GM12878 (cell line): ENCODE measurements around the gene ATP1A3. TPM values are rescaled to one million over a fixed set of nuclear protein-coding genes. Genes with fewer than 3 reads are reported as not detected.

Source experiments
- ATAC-seq: fragments of 200-7000 bp; cut with Tn5 transposase; 3 replicates; pipeline ENCODE4 v1.9.1; 2020; ENCODE audit warnings: mild to moderate bottlenecking, moderate library complexity
- BruUV-seq: library from RNA; stranded (reverse); fragments of 400-500 nt; replicated peaks from 2 replicates; lab custom pipeline; 2021; lab: Mats Ljungman, UMichigan
- CTCF ChIA-PET: fragments of 300-600 bp; sonication (Branson Sonifier 250); formaldehyde crosslinking; extraction: SDS; loops from one replicate; lab custom pipeline; 2021; ENCODE audit warnings: inconsistent platforms; lab: Yijun Ruan, JAX
- POLR2A ChIA-PET: fragments of 350-600 bp; formaldehyde crosslinking; extraction: SDS; loops from one replicate; lab custom pipeline; 2021; ENCODE audit warnings: inconsistent platforms; lab: Charles Lee
- RAD21 ChIA-PET: fragments of 300-600 bp; sonication (Branson Sonifier 250); formaldehyde crosslinking; loops from one replicate; lab custom pipeline; 2023; ENCODE audit warnings: antibody characterized with exemption; ENCODE audit not compliant: unreplicated experiment; lab: Charles Lee
- SMC1A ChIA-PET: fragments of 300-600 bp; sonication (Branson Sonifier 250); formaldehyde crosslinking; loops from one replicate; lab custom pipeline; 2023; ENCODE audit not compliant: unreplicated experiment, uncharacterized antibody; lab: Charles Lee
- DNase-seq: peaks from one replicate; pipeline ENCODE4 v3.0.0-alpha.2; 2011; ENCODE audit warnings: low read depth, low spot score
- FAIRE-seq: peaks from 3 replicates; lab custom pipeline; 2011; peaks lifted over from hg19 to GRCh38; lab: Jason Lieb, UNC
- H2AFZ ChIP-seq: 2 replicates; pipeline ENCODE4 v1.6.0; 2011; ENCODE audit warnings: low read depth, low read length, control low read depth; ENCODE audit not compliant: control insufficient read depth
- H3K27ac ChIP-seq: 2 replicates; pipeline ENCODE4 v1.5.1; 2011; ENCODE audit warnings: control low read depth; ENCODE audit not compliant: control insufficient read depth, insufficient read depth
- H3K27me3 ChIP-seq, 2 experiments: replicated peaks in 1 of 2; 2 replicates each; pipeline versions ENCODE4 v1.6.0 to v1.6.1; 2011; ENCODE audit warnings: low read length in 1 of 2; ENCODE audit not compliant: control insufficient read depth in 2 of 2, insufficient read depth in 2 of 2
- H3K36me3 ChIP-seq, 2 experiments: 2 replicates each; pipeline ENCODE4 v1.5.1; 2011; ENCODE audit warnings: low read length in 1 of 2; ENCODE audit not compliant: control insufficient read depth in 2 of 2, insufficient read depth in 2 of 2
- H3K4me1 ChIP-seq: 2 replicates; pipeline ENCODE4 v1.6.1; 2011; ENCODE audit warnings: mild to moderate bottlenecking, low read length, moderate library complexity, mixed read lengths; ENCODE audit not compliant: control insufficient read depth, insufficient read depth
- H3K4me2 ChIP-seq: 2 replicates; pipeline ENCODE4 v1.6.0; 2011; ENCODE audit warnings: control low read depth; ENCODE audit not compliant: control insufficient read depth, insufficient read depth
- H3K4me3 ChIP-seq: fragments of 200-600 bp; sonication (generic); 2 replicates; pipeline ENCODE4 v1.5.1; 2016
- H3K79me2 ChIP-seq: 2 replicates; pipeline ENCODE4 v1.6.0; 2011; ENCODE audit warnings: low read length; ENCODE audit not compliant: control insufficient read depth, insufficient read depth
- H3K9ac ChIP-seq: 2 replicates; pipeline ENCODE4 v1.8.0; 2011; ENCODE audit warnings: low read length, control low read depth, mixed read lengths; ENCODE audit not compliant: control insufficient read depth, insufficient read depth
- H3K9me3 ChIP-seq: replicated peaks from 3 replicates; pipeline ENCODE4 v1.5.1; 2011; ENCODE audit warnings: mild to moderate bottlenecking, low read length; ENCODE audit not compliant: control insufficient read depth, insufficient read depth
- H4K20me1 ChIP-seq: 2 replicates; pipeline ENCODE4 v1.6.0; 2011; ENCODE audit not compliant: control insufficient read depth, insufficient read depth
- BHLHE40 ChIP-seq, 2 experiments: fragments of 450-650 bp in 1 of 2; IDR thresholded peaks; 2 replicates each; pipeline ENCODE4 v1.6.1; 2011 to 2017; ENCODE audit warnings: low read depth in 2 of 2, borderline replicate concordance in 1 of 2, improper control_type of control experiment in 1 of 2, low read length in 1 of 2, mild to moderate bottlenecking in 1 of 2
- MAX ChIP-seq: IDR thresholded peaks from 2 replicates; pipeline ENCODE4 v1.6.1; 2012; ENCODE audit warnings: low read depth, low read length, improper control_type of control experiment
- MLLT1 ChIP-seq: fragments of 450-650 bp; IDR thresholded peaks from 2 replicates; pipeline ENCODE4 v1.6.1; 2016; ENCODE audit warnings: mild to moderate bottlenecking
- SPI1 ChIP-seq: IDR thresholded peaks from 2 replicates; pipeline ENCODE4 v1.6.1; 2011; ENCODE audit warnings: low read depth, mild to moderate bottlenecking, low read length, moderate library complexity, borderline replicate concordance; ENCODE audit not compliant: insufficient read depth
- TARDBP ChIP-seq: IDR thresholded peaks from 2 replicates; pipeline ENCODE4 v1.6.1; 2016; ENCODE audit warnings: borderline replicate concordance
- whole genome bisulfite sequencing: methylation state at CpG from one replicate; pipeline ENCODE4 v1.1.6; 2016; ENCODE audit warnings: low lambda C conversion rate; ENCODE audit not compliant: insufficient replicate concordance, insufficient coverage; ENCODE audit errors: missing lambda C conversion rate; 5-methylcytosine and 5-hydroxymethylcytosine counted together
- in situ Hi-C: fragments of 300-500 bp; cut with MboI; formaldehyde crosslinking; loops from 9 replicates; pipeline ENCODE4 v1.14.3; 2018; ENCODE audit warnings: mixed read lengths
- intact Hi-C: fragments of 100-400 bp; cut with micrococcal nuclease; formaldehyde crosslinking; loops from one replicate; pipeline ENCODE4 v1.14.2; 2022; ENCODE audit not compliant: unreplicated experiment
- polyA plus RNA-seq, 11 experiments: library from polyadenylated mRNA; depleted of rRNA in 4 of 11; unstranded in 6 of 11; stranded (reverse) in 5 of 11; fragments of >200 nt; fragmentation: Nextera tagmentation in 4 of 11; fragmentation: Illumina TruSeq in 1 of 11; extraction: Ambion mirVana in 4 of 11; extraction: Trizol in 1 of 11; gene quantifications; 1 replicate in 1 of 11; 2 replicates in 10 of 11; pipeline versions ENCODE4 v1.2.1 to v1.2.3, GENCODE V29; 2011 to 2016; ENCODE audit warnings: inconsistent platforms in 2 of 11, missing spikeins in 2 of 11, low read depth in 1 of 11
- total RNA-seq, 4 experiments: library from RNA; depleted of rRNA in 3 of 4; stranded (reverse); fragments of >200 nt in 3 of 4; fragmentation: Illumina TruSeq in 1 of 4; extraction: Trizol in 1 of 4; gene quantifications; 2 replicates each; pipeline versions ENCODE4 v1.2.1 to v1.2.3, GENCODE V29; 2013 to 2021

ATP1A3 gene
- total and polyA plus RNA-seq, 10 of the 15 experiments (the other 5 are each of a cell fraction or from before 2014, with no cell fraction given): 0.17 to 0.86 (median 0.32) TPM; not detected in 2

- no peaks in the 10 kb centered on the region for H3K79me2 ChIP-seq
- H2AFZ ChIP-seq: no peak overlapping the region
- in situ Hi-C loops (loop anchor here (25.0 kb wide), 1 partner anchor 1832 kb away; the partner anchor contains the start of gene SMG9), intact Hi-C loops (no loop called here)
- H3K9me3 ChIP-seq: no peaks in the 10 kb centered on the region
- FAIRE-seq (no peak), ATAC-seq (no peak), DNase-seq (no peak)
- no peak overlapping the region for H3K4me3 ChIP-seq
- peaks cover 23% of the 10 kb centered on the region for H3K4me1 ChIP-seq
- no peaks in the 10 kb centered on the region for H4K20me1 ChIP-seq
- no peaks in the 10 kb centered on the region for H3K36me3 ChIP-seq
- CTCF ChIA-PET: interaction anchor here (1.1 to 1.3 kb wide), 3 partner anchors 45 to 137 kb away, joined by 3 to 4 read pairs (median 4); no protein-coding TSS in a partner anchor
- peaks cover 11 to 16% of the 10 kb centered on the region in 2 experiments for H3K27me3 ChIP-seq
- no TSS peak for BruUV-seq
- RAD21 ChIA-PET: interaction anchor here (1.0 to 1.3 kb wide), 2 partner anchors 57 to 70 kb away, joined by 3 to 5 read pairs; partner anchors contain the start of gene RPS19
- no peak overlapping the region for H3K4me2 ChIP-seq
- SMC1A ChIA-PET: interaction anchor here (1.3 kb wide), 1 partner anchor 43 kb away, joined by 3 read pairs; no protein-coding TSS in a partner anchor
- WGBS: 44% methylated on average over 7 of the region's 7 CpGs
- no peak overlapping the region for H3K27ac ChIP-seq
- H3K9ac ChIP-seq: no peak overlapping the region
- TF ChIP-seq MAX (no peak), MLLT1 (no peak), BHLHE40 (IDR thresholded peaks at IDR 0.05; ENCODE audit: borderline replicate concordance in 1 of 2, low read depth in 2 of 2, low read length in 1 of 2) (peak; percentile 27 to 71; a peak in 1 of 4 replicates), TARDBP (no peak), SPI1 (peak; percentile 56; the same call in 1 of the 2 replicates)
- POLR2A ChIA-PET: interaction anchor here (0.6 to 1.6 kb wide), 3 partner anchors 10 to 57 kb away, joined by 3 read pairs; no protein-coding TSS in a partner anchor
These were observed 63.7 kb downstream of the ATP1A3 start for GRCh38 chr19:41930322-41930722.
